Measurements from ENCODE around the gene KRT27.

Gene KRT27

DNA sequence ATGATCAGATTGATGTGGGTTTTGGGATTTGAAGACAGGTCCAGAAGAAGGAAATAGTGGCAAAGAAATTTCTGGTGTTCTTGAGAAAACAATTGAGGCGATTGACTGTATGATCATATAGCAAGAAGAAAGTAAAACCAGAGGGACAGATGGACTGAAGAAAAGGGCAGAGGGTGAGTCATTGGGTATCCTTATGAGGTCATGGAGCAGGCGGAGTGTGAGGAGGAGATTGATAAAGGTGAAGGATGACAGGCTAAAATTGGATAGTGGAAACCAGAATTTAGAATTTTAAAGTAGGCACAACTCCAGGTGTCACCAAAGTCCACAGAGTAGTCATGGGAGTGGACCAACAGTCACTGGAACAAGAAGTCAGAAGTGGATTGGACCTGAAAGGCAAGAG, 18.8 kb upstream of the KRT27 start:
- Histone ChIP-seq H3K9me3 (ENCODE audit: control insufficient read depth, insufficient read depth, low read length) (no peaks in the 10 kb centered on the region), H3K36me3 (ENCODE audit: control insufficient read depth, insufficient read depth, low read length) (no peaks in the 10 kb centered on the region), H3K4me3 (ENCODE audit: low read depth, low read length) (no peak overlapping the region), H3K4me1 (ENCODE audit: control insufficient read depth, insufficient read depth, low read length) (peaks cover 2% of the 10 kb centered on the region), H3K9ac (ENCODE audit: low read depth, low read length) (no peak overlapping the region), H3K27me3 (ENCODE audit: control insufficient read depth, insufficient read depth, low read length) (no peaks in the 10 kb centered on the region)

DNA sequence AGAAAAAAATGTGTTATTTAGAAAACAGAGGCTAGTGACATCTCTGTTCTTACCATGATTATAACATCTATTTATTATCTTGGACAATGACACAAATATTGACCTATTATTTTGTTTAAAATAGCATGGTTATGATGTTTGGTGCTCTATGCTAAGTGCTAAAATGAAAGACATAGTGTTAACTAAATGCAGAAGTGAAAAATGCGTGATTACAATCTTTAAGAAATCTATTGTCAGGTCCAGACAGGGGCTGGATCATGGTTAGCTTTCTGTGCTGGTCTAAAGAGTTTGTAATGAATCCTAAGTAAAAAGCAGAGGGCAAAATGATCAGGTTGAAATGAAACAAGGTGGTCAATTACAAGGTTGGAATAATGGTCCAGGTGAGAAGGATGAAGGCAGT, 18.0 kb upstream of the KRT27 start:
- H3K4me3 ChIP-seq (ENCODE audit: low read depth, low read length) = no peak overlapping the region
- no peak overlapping the region for H3K9ac ChIP-seq (ENCODE audit: low read depth, low read length)
- peaks cover 2% of the 10 kb centered on the region for H3K4me1 ChIP-seq (ENCODE audit: control insufficient read depth, insufficient read depth, low read length)
- H3K9me3 ChIP-seq (ENCODE audit: control insufficient read depth, insufficient read depth, low read length) = no peaks in the 10 kb centered on the region
- no peaks in the 10 kb centered on the region for H3K27me3 ChIP-seq (ENCODE audit: control insufficient read depth, insufficient read depth, low read length)
- H3K36me3 ChIP-seq (ENCODE audit: control insufficient read depth, insufficient read depth, low read length) = no peaks in the 10 kb centered on the region

GRCh38 chr17:40799859-40800258, 17.5 kb upstream of the KRT27 start, which contains the start of gene KRT28:
Gene KRT28, minus strand, starts transcription at chr17:40799959. Its CDS starts 66 bp downstream, at chr17:40799893.
- Histone ChIP-seq H3K36me3 (ENCODE audit: control insufficient read depth, insufficient read depth, low read length) (no peaks in the 10 kb centered on the region), H3K9ac (ENCODE audit: low read depth, low read length) (no peak within 1 kb of the TSS), H3K27me3 (ENCODE audit: control insufficient read depth, insufficient read depth, low read length) (no peaks in the 10 kb centered on the region), H3K9me3 (ENCODE audit: control insufficient read depth, insufficient read depth, low read length) (no peaks in the 10 kb centered on the region), H3K4me3 (ENCODE audit: low read depth, low read length) (no peak within 1 kb of the TSS), H3K4me1 (ENCODE audit: control insufficient read depth, insufficient read depth, low read length) (peaks cover 2% of the 10 kb centered on the region)

DNA sequence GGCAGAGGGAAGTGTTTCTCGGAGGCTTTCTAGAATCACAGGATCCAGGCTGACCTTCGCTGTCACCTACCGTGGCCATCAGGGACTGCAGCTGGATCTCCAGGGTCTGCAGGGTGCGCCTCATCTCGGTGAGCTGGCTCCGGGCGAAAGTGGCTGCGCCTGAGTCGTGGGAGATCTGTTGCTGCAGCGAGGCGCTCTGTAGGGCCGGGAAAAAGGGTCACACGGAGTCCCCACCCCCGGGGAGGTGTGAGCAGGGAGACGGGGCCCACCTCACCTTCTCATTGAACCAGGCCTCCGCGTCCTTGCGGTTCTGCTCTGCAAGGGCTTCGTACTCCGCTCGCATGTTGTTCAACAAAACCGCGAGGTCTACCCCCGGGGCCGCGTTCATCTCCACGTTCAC, 14.5 kb upstream of the KRT27 start:
- H3K4me1 ChIP-seq (ENCODE audit: control insufficient read depth, insufficient read depth, low read length) = no peaks in the 10 kb centered on the region
- no peaks in the 10 kb centered on the region for H3K36me3 ChIP-seq (ENCODE audit: control insufficient read depth, insufficient read depth, low read length)
- H3K9me3 ChIP-seq (ENCODE audit: control insufficient read depth, insufficient read depth, low read length) = no peaks in the 10 kb centered on the region
- no peaks in the 10 kb centered on the region for H3K27me3 ChIP-seq (ENCODE audit: control insufficient read depth, insufficient read depth, low read length)
- no peak overlapping the region for H3K4me3 ChIP-seq (ENCODE audit: low read depth, low read length)
- H3K9ac ChIP-seq (ENCODE audit: low read depth, low read length) = no peak overlapping the region

GRCh38 chr17:40795019-40795667, 12.8 kb upstream of the KRT27 start:
- Histone ChIP-seq H3K9ac (ENCODE audit: low read depth, low read length) (no peak overlapping the region), H3K36me3 (ENCODE audit: control insufficient read depth, insufficient read depth, low read length) (no peaks in the 10 kb centered on the region), H3K27me3 (ENCODE audit: control insufficient read depth, insufficient read depth, low read length) (no peaks in the 10 kb centered on the region), H3K4me3 (ENCODE audit: low read depth, low read length) (no peak overlapping the region), H3K4me1 (ENCODE audit: control insufficient read depth, insufficient read depth, low read length) (no peaks in the 10 kb centered on the region), H3K9me3 (ENCODE audit: control insufficient read depth, insufficient read depth, low read length) (no peaks in the 10 kb centered on the region)

DNA sequence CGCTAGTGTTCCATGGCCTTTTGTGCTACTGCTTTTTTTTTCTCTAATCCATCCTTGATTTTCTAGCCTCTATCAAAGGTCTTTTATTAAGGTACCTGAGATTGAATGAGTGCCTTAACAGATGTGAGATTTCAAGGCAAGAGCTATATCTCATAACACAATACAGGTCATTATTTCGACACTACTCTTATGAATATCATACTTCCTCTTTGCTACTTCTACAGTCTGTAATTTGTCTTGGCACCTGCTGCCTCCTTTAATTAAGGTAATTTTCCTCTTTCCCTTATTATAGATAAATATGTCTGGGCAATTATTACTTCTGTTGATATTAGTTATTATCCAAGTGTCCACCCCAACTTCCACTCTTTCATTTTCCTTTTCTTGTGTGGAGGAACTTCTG, 12.1 kb upstream of the KRT27 start:
- no peak overlapping the region for H3K4me3 ChIP-seq (ENCODE audit: low read depth, low read length)
- no peaks in the 10 kb centered on the region for H3K36me3 ChIP-seq (ENCODE audit: control insufficient read depth, insufficient read depth, low read length)
- no peak overlapping the region for H3K9ac ChIP-seq (ENCODE audit: low read depth, low read length)
- H3K4me1 ChIP-seq (ENCODE audit: control insufficient read depth, insufficient read depth, low read length) = no peaks in the 10 kb centered on the region
- H3K27me3 ChIP-seq (ENCODE audit: control insufficient read depth, insufficient read depth, low read length) = no peaks in the 10 kb centered on the region
- H3K9me3 ChIP-seq (ENCODE audit: control insufficient read depth, insufficient read depth, low read length) = no peaks in the 10 kb centered on the region

DNA sequence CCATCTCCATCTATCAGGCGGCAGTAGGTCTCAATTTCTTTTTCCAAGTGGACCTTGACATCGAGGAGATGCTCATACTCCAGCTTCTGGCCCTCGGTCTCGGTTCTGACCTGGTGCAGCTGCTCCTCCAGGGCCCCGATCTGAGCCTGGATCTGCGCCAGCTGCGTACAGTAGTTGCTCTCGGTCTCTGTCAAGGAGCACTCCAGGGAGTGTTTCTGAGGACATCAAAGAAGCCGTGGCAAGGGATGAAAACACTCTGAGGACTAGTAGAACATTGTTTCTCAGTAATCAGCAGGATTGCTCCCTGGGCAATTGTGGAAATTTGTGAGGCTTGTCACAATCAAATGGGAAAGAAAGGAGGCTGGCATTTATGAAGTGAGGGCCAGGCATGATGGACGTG, 11.5 kb upstream of the KRT27 start:
- no peaks in the 10 kb centered on the region for H3K4me1 ChIP-seq (ENCODE audit: control insufficient read depth, insufficient read depth, low read length)
- no peak overlapping the region for H3K9ac ChIP-seq (ENCODE audit: low read depth, low read length)
- H3K36me3 ChIP-seq (ENCODE audit: control insufficient read depth, insufficient read depth, low read length) = no peaks in the 10 kb centered on the region
- no peaks in the 10 kb centered on the region for H3K27me3 ChIP-seq (ENCODE audit: control insufficient read depth, insufficient read depth, low read length)
- no peak overlapping the region for H3K4me3 ChIP-seq (ENCODE audit: low read depth, low read length)
- H3K9me3 ChIP-seq (ENCODE audit: control insufficient read depth, insufficient read depth, low read length) = no peaks in the 10 kb centered on the region

DNA sequence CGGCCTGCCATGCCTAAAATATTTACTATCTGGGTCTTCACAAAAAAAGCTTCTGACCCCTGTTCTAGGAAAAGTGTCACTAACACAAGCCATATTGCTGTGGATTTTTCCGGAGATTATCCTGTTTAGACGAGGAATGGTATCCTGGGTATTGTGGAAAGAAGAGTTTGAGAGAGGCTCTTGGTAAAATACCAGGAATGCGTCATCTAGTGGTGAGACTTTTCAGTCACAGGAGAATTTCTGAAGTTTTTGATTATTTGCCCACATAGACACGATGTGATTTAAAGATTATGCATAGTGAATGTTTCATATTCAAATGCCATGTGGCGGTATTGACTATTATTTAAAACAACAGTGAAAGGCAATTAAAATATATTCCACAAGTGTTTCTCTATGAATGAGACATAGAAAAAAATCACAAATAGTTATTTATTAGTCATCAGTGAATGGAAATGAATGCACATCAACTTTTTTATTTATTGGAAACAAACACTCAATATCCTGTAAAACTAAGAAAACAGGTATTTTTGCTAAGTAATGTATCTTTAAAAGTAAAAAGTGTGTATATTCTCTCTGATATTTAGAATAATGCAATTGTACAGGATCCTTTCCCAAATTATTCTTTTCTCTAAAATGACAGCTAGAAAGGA, 9.6 kb upstream of the KRT27 start:
- no peaks in the 10 kb centered on the region for H3K36me3 ChIP-seq (ENCODE audit: control insufficient read depth, insufficient read depth, low read length)
- no peaks in the 10 kb centered on the region for H3K4me1 ChIP-seq (ENCODE audit: control insufficient read depth, insufficient read depth, low read length)
- H3K27me3 ChIP-seq (ENCODE audit: control insufficient read depth, insufficient read depth, low read length) = no peaks in the 10 kb centered on the region
- H3K9me3 ChIP-seq (ENCODE audit: control insufficient read depth, insufficient read depth, low read length) = no peaks in the 10 kb centered on the region
- no peak overlapping the region for H3K4me3 ChIP-seq (ENCODE audit: low read depth, low read length)
- H3K9ac ChIP-seq (ENCODE audit: low read depth, low read length) = no peak overlapping the region

DNA sequence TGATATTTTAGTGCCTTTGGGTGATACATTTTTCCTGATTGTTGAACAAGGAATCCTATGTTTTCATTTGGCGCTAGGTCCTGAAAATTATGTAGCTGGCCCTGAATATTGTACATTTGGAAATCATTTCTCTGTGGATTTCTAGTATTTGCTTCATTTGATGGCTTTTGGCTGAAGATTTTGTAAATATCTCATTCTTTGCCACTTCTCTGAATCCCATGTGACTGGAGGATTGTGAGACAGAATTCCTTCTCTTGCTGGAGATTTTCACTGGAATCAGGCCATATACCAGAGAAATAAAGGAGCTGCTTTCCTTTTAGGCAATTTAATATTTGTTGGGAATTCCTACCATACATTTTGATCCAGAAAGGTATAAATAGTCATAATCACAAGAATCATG, 8.8 kb upstream of the KRT27 start:
- Histone ChIP-seq H3K9ac (ENCODE audit: low read depth, low read length) (no peak overlapping the region), H3K36me3 (ENCODE audit: control insufficient read depth, insufficient read depth, low read length) (no peaks in the 10 kb centered on the region), H3K27me3 (ENCODE audit: control insufficient read depth, insufficient read depth, low read length) (no peaks in the 10 kb centered on the region), H3K4me1 (ENCODE audit: control insufficient read depth, insufficient read depth, low read length) (no peaks in the 10 kb centered on the region), H3K4me3 (ENCODE audit: low read depth, low read length) (no peak overlapping the region), H3K9me3 (ENCODE audit: control insufficient read depth, insufficient read depth, low read length) (no peaks in the 10 kb centered on the region)

GRCh38 chr17:40779181-40779909, 3.0 kb downstream of the KRT27 start:
- no peaks in the 10 kb centered on the region for H3K4me1 ChIP-seq (ENCODE audit: control insufficient read depth, insufficient read depth, low read length)
- H3K36me3 ChIP-seq (ENCODE audit: control insufficient read depth, insufficient read depth, low read length) = no peaks in the 10 kb centered on the region
- H3K27me3 ChIP-seq (ENCODE audit: control insufficient read depth, insufficient read depth, low read length) = peaks cover 24% of the 10 kb centered on the region
- no peak overlapping the region for H3K9ac ChIP-seq (ENCODE audit: low read depth, low read length)
- peak overlapping the region; percentile 15 for H3K4me3 ChIP-seq (ENCODE audit: low read depth, low read length)
- H3K9me3 ChIP-seq (ENCODE audit: control insufficient read depth, insufficient read depth, low read length) = no peaks in the 10 kb centered on the region

- no peaks in the 10 kb centered on the region for H3K4me1 ChIP-seq (ENCODE audit: control insufficient read depth, insufficient read depth, low read length)
- H3K36me3 ChIP-seq (ENCODE audit: control insufficient read depth, insufficient read depth, low read length) = no peaks in the 10 kb centered on the region
- H3K4me3 ChIP-seq (ENCODE audit: low read depth, low read length) = no peak overlapping the region
- H3K9ac ChIP-seq (ENCODE audit: low read depth, low read length) = no peak overlapping the region
- peaks cover 24% of the 10 kb centered on the region for H3K27me3 ChIP-seq (ENCODE audit: control insufficient read depth, insufficient read depth, low read length)
- H3K9me3 ChIP-seq (ENCODE audit: control insufficient read depth, insufficient read depth, low read length) = no peaks in the 10 kb centered on the region
Observed at GRCh38 chr17:40778461-40778860, 3.9 kb downstream of the KRT27 start.

DNA sequence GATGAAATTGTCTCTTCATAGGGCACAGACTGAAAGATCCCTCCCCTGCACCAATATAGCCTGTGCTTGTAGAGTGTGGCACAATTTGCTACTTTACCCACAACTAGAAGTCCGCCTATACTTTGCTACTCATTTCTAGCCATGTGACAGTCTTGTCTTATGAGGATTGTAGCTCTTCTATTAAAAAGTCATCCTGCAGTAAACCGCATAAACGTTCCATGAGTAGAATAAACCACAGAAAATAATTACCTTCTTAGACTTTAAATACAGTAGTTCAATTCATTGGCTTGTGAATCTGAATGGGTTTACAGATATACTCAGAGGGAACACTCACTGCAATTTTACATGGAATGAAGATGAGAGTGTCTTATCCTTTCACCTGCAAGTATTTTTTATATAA, 4.4 kb downstream of the KRT27 start:
- Histone ChIP-seq H3K9me3 (ENCODE audit: control insufficient read depth, insufficient read depth, low read length) (no peaks in the 10 kb centered on the region), H3K4me3 (ENCODE audit: low read depth, low read length) (no peak overlapping the region), H3K36me3 (ENCODE audit: control insufficient read depth, insufficient read depth, low read length) (no peaks in the 10 kb centered on the region), H3K9ac (ENCODE audit: low read depth, low read length) (no peak overlapping the region), H3K27me3 (ENCODE audit: control insufficient read depth, insufficient read depth, low read length) (peaks cover 24% of the 10 kb centered on the region), H3K4me1 (ENCODE audit: control insufficient read depth, insufficient read depth, low read length) (no peaks in the 10 kb centered on the region)

Measured in iPS-15b (cell line).